Adrenal gland (tissue), 5 donors: Measurements from ENCODE around the gene SNRNP27.

Experiments
- CTCF ChIP-seq, 6 experiments: fragments of 450-650 bp in 4 of 6; fragments of 200-600 bp in 2 of 6; sonication (generic) in 1 of 6; IDR thresholded peaks; 1 replicate in 5 of 6; 2 replicates in 1 of 6; pipeline versions ENCODE4 v1.5.1 to v1.8.0; 2016 to 2021; ENCODE audit warnings: antibody characterized with exemption in 6 of 6, mild to moderate bottlenecking in 2 of 6, moderate library complexity in 1 of 6
- POLR2A ChIP-seq, 2 donors: fragments of 450-650 bp; IDR thresholded peaks; one replicate each; pipeline ENCODE4 v1.6.1; 2017; ENCODE audit warnings: antibody characterized with exemption in 2 of 2, mild to moderate bottlenecking in 2 of 2, moderate library complexity in 1 of 2
- donor health status: DM: no; HTN: no; CAD: no.

- no peak for TF ChIP-seq CTCF (IDR thresholded peaks at IDR 0.05)
- TF ChIP-seq POLR2A (IDR thresholded peaks at IDR 0.05) = no peak
Measured at GRCh38 chr2:69943000-69943842, 49.5 kb downstream of the SNRNP27 start.
